ENCODE data around the gene ARL10.

DNA sequence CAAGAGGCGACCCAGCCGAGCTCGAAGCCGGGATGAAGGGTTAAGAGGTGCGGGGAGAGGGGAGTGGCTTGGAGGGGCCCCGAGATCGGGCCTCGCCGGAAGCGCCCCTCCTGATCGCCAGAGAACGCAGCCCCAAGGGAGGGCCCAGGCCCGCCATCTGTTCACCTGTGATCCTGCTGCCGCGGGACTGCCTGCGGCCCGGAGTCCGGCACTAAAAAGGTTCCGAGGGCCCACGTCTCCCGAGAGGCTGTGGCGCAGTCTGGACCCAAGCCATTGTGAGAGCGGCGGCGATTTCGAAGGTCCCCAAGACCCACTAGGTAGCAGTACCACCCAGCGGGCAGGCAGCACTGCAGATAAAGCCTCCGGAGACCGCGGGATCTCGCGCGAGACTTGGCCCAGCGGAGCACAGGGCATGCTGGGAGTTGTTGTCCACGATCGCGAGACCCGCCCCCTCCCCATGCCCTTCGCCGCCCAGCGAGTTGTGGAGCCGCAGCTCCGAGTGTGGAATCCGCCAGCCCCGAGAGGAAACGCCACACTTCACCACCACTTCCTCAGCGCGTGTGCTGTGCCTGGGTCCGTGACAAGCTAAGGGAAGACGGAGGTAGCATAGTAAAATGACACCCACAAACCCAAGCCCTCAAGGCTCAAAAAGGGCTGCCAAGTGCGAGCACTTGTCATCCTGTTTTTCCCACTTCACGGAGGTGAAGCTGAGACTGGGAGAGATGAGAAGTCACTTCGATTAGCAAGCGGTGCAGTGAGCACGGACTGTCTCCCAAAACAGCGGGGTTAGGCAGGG lies 3.7 kb upstream of the ARL10 start, which contains the start of gene KIAA1191:
- TF ChIP-seq, protein P1, sequence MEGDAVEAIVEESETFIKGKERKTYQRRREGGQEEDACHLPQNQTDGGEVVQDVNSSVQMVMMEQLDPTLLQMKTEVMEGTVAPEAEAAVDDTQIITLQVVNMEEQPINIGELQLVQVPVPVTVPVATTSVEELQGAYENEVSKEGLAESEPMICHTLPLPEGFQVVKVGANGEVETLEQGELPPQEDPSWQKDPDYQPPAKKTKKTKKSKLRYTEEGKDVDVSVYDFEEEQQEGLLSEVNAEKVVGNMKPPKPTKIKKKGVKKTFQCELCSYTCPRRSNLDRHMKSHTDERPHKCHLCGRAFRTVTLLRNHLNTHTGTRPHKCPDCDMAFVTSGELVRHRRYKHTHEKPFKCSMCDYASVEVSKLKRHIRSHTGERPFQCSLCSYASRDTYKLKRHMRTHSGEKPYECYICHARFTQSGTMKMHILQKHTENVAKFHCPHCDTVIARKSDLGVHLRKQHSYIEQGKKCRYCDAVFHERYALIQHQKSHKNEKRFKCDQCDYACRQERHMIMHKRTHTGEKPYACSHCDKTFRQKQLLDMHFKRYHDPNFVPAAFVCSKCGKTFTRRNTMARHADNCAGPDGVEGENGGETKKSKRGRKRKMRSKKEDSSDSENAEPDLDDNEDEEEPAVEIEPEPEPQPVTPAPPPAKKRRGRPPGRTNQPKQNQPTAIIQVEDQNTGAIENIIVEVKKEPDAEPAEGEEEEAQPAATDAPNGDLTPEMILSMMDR (IDR thresholded peaks at IDR 0.05 in 2 of 3, conservative IDR thresholded peaks at IDR 0.05 in 1 of 3; ENCODE audit: borderline replicate concordance in 1 of 3, insufficient read depth in 1 of 3, low read depth in 2 of 3, low read length in 2 of 3), result peak in 1 of 3 experiments; percentile 36; a peak in 1 of 6 replicates
- TF ChIP-seq SP1 (IDR thresholded peaks at IDR 0.05; ENCODE audit: low read depth), result no peak; the same call in 1 of the 2 replicates
- no peak for TF ChIP-seq CEBPB (IDR thresholded peaks at IDR 0.05; ENCODE audit: low read depth)
- no peak for TF ChIP-seq EZH2 (IDR thresholded peaks at IDR 0.05)
- TF ChIP-seq ZNF274 (IDR thresholded peaks at IDR 0.05; ENCODE audit: low read depth, low read length), result no peak
- TF ChIP-seq POLR2AphosphoS5 (IDR thresholded peaks at IDR 0.05; ENCODE audit: low read depth, low read length), result peak; percentile 100
- peak; percentile 96 for TF ChIP-seq POLR2A (IDR thresholded peaks at IDR 0.05; ENCODE audit: borderline replicate concordance, extremely low read depth, insufficient read depth, insufficient read length)
